Esophagus muscularis mucosa (tissue), 4 donors: ENCODE measurements around the gene ZNF440. TPM values are rescaled to one million over a fixed set of nuclear protein-coding genes. Genes with fewer than 3 reads are reported as not detected.
A peak's percentile ranks its signal among the peaks of the same experiment; 100 is the strongest.

Source experiments
- DNase-seq: peaks from one replicate; pipeline ENCODE4 v3.0.0-alpha.2; 2017; ENCODE audit errors: extremely low spot score
- H3K27ac ChIP-seq, 4 donors: fragments of 200-600 bp; sonication (generic); replicated peaks in 1 of 4; 1 replicate in 3 of 4; 2 replicates in 1 of 4; pipeline ENCODE4 v1.5.1; 2016 to 2019; ENCODE audit warnings: mild to moderate bottlenecking in 1 of 4
- H3K27me3 ChIP-seq, 4 donors: fragments of 200-600 bp; sonication (generic); one replicate each; pipeline versions ENCODE4 v1.5.1 to v1.6.0; 2016 to 2019
- H3K36me3 ChIP-seq, 4 donors: fragments of 200-600 bp; sonication (generic); one replicate each; pipeline ENCODE4 v1.5.1; 2016 to 2019
- H3K4me1 ChIP-seq, 4 donors: fragments of 200-600 bp; sonication (generic); one replicate each; pipeline ENCODE4 v1.5.1; 2016 to 2019
- H3K4me3 ChIP-seq, 4 donors: fragments of 200-600 bp; sonication (generic); 1 replicate in 2 of 4; 2 replicates in 2 of 4; pipeline ENCODE4 v1.5.1; 2016 to 2019; ENCODE audit warnings: mild to moderate bottlenecking in 4 of 4, moderate library complexity in 1 of 4
- H3K9me3 ChIP-seq, 4 donors: fragments of 200-600 bp; sonication (generic); 1 replicate in 3 of 4; 2 replicates in 1 of 4; pipeline ENCODE4 v1.5.1; 2016 to 2019
- CTCF ChIP-seq, 3 experiments: fragments of 200-600 bp in 2 of 3; fragments of 450-650 bp in 1 of 3; sonication (generic) in 2 of 3; IDR thresholded peaks; one replicate each; pipeline ENCODE4 v1.5.1; 2017 to 2019; ENCODE audit warnings: antibody characterized with exemption in 3 of 3, mild to moderate bottlenecking in 2 of 3, moderate library complexity in 1 of 3
- EP300 ChIP-seq: sonication (generic); formaldehyde crosslinking; IDR thresholded peaks from one replicate; pipeline ENCODE4 v1.6.1; 2017; ENCODE audit warnings: antibody characterized with exemption
- POLR2A ChIP-seq: fragments of 450-650 bp; IDR thresholded peaks from one replicate; pipeline ENCODE4 v1.6.1; 2017; ENCODE audit warnings: antibody characterized with exemption, moderate library complexity, mild to moderate bottlenecking, low read depth
- POLR2AphosphoS5 ChIP-seq, 2 donors: sonication (generic); formaldehyde crosslinking; IDR thresholded peaks; one replicate each; pipeline ENCODE4 v1.6.1; 2017; ENCODE audit warnings: antibody characterized with exemption in 2 of 2
- WGBS: methylation state at CpG from one replicate; pipeline ENCODE4 v1.1.5; 2018; 5-methylcytosine and 5-hydroxymethylcytosine counted together
- intact Hi-C: fragments of 100-400 bp; cut with DNase I; formaldehyde crosslinking; loops from one replicate; pipeline ENCODE4 v1.15.1; 2023
- total RNA-seq, 4 donors: library from RNA; depleted of rRNA; stranded (reverse); fragments of >200 nt; gene quantifications; one replicate each; pipeline versions ENCODE4 v1.1.0 to v1.2.1, GENCODE V29; 2016

The ZNF440 gene
- total RNA-seq, 4 donors from 2014 or later, result 5.5 to 6.9 (median 6.3) TPM

- no peak for DNase-seq
- Histone ChIP-seq H3K4me1 (no peaks in the 10 kb centered on the region), H3K4me3 (no peak overlapping the region), H3K9me3 (peaks cover 0 to 59% (median 38%) of the 10 kb centered on the region in 4 donors), H3K36me3 (peaks cover 24 to 31% (median 27%) of the 10 kb centered on the region in 4 donors), H3K27ac (no peak overlapping the region), H3K27me3 (no peaks in the 10 kb centered on the region)
- 98% methylated on average over 3 of the region's 3 CpGs for WGBS
- intact Hi-C loops, result no loop called here
- TF ChIP-seq CTCF (IDR thresholded peaks at IDR 0.05) (no peak), POLR2AphosphoS5 (IDR thresholded peaks at IDR 0.05) (no peak), EP300 (no peak), POLR2A (no peak)
These were observed 29.7 kb upstream of the ZNF440 start for GRCh38 chr19:11784356-11784755.

- no peak overlapping the region for H3K4me3 ChIP-seq
- no peaks in the 10 kb centered on the region for H3K27me3 ChIP-seq
- no peak for DNase-seq
- TF ChIP-seq CTCF (IDR thresholded peaks at IDR 0.05), result no peak
- no peak for TF ChIP-seq EP300
- TF ChIP-seq POLR2AphosphoS5 (IDR thresholded peaks at IDR 0.05), result no peak
- TF ChIP-seq POLR2A, result no peak
- no peaks in the 10 kb centered on the region for H3K36me3 ChIP-seq
- no peak overlapping the region for H3K27ac ChIP-seq
- intact Hi-C loops, result loop anchor here (5.0 kb wide), 1 partner anchor 115 kb away; no protein-coding TSS in a partner anchor
- peaks cover 0 to 32% (median 20%) of the 10 kb centered on the region in 4 donors for H3K9me3 ChIP-seq
- 83% methylated on average over 3 of the region's 3 CpGs for WGBS
- H3K4me1 ChIP-seq, result no peaks in the 10 kb centered on the region
These were observed 26.5 kb upstream of the ZNF440 start for GRCh38 chr19:11787536-11787935.

GRCh38 chr19:11792942-11793341 is 21.1 kb upstream of the ZNF440 start:
- intact Hi-C loops, result no loop called here
- no peak for DNase-seq
- Histone ChIP-seq H3K4me3 (no peak overlapping the region), H3K9me3 (peaks cover 0 to 11% (median 8%) of the 10 kb centered on the region in 4 donors), H3K4me1 (peaks cover 9 to 10% (median 9%) of the 10 kb centered on the region in 4 donors), H3K27ac (no peak overlapping the region), H3K36me3 (no peaks in the 10 kb centered on the region), H3K27me3 (no peaks in the 10 kb centered on the region)
- TF ChIP-seq POLR2AphosphoS5 (IDR thresholded peaks at IDR 0.05), result no peak

GRCh38 chr19:11797491-11797890 is 16.6 kb upstream of the ZNF440 start:
- peak overlapping the region in 3 of 4 donors; percentile 67 to 80 (median 79) for H3K4me3 ChIP-seq
- intact Hi-C loops, result loop anchor here (2.0 to 5.0 kb wide), 3 partner anchors 15 to 190 kb away; no protein-coding TSS in a partner anchor
- H3K27me3 ChIP-seq, result no peaks in the 10 kb centered on the region
- H3K9me3 ChIP-seq, result no peaks in the 10 kb centered on the region
- H3K36me3 ChIP-seq, result no peaks in the 10 kb centered on the region
- TF ChIP-seq CTCF (IDR thresholded peaks at IDR 0.05), result peak; percentile 80 to 91 (median 88)
- TF ChIP-seq POLR2A, result no peak
- no peak for TF ChIP-seq EP300
- peak; percentile 72 to 79 for TF ChIP-seq POLR2AphosphoS5 (IDR thresholded peaks at IDR 0.05)
- H3K4me1 ChIP-seq, result peaks cover 19 to 28% (median 23%) of the 10 kb centered on the region in 4 donors
- WGBS, result 0% methylated on average over 3 of the region's 8 CpGs
- peak overlapping the region in 3 of 4 donors; percentile 86 to 90 (median 89) for H3K27ac ChIP-seq
- DNase-seq, result peak; percentile 93

GRCh38 chr19:11798391-11799330 is 15.4 kb upstream of the ZNF440 start, which contains the start of gene ZNF491:
Gene ZNF491, plus strand, starts transcription at chr19:11798523. Its CDS starts 7,431 bp downstream, at chr19:11805954.
- Histone ChIP-seq H3K27ac (peak within 1 kb of the TSS; percentile 83 to 90 (median 88)), H3K36me3 (no peaks in the 10 kb centered on the region), H3K4me1 (peaks cover 19 to 28% (median 23%) of the 10 kb centered on the region in 4 donors), H3K4me3 (peak within 1 kb of the TSS; percentile 67 to 80 (median 76)), H3K9me3 (no peaks in the 10 kb centered on the region), H3K27me3 (no peaks in the 10 kb centered on the region)
- peak; percentile 97 for DNase-seq
- intact Hi-C loops, result loop anchor here (5.0 kb wide), 1 partner anchor 189 kb away; no protein-coding TSS in a partner anchor
- TF ChIP-seq POLR2A (no peak), EP300 (no peak), CTCF (IDR thresholded peaks at IDR 0.05) (peak; percentile 19 to 28 (median 26)), POLR2AphosphoS5 (IDR thresholded peaks at IDR 0.05) (peak; percentile 84 to 89)
- WGBS, result under 1% methylated on average over 18 of the region's 56 CpGs
